ENCODE measurements around the gene SLC7A1. TPM values are rescaled to one million over a fixed set of nuclear protein-coding genes. Genes with fewer than 3 reads are reported as not detected.

The SLC7A1 gene
- total RNA-seq, 3 donors from 2014 or later = 23.8 to 36.0 (median 28.0) TPM

DNA sequence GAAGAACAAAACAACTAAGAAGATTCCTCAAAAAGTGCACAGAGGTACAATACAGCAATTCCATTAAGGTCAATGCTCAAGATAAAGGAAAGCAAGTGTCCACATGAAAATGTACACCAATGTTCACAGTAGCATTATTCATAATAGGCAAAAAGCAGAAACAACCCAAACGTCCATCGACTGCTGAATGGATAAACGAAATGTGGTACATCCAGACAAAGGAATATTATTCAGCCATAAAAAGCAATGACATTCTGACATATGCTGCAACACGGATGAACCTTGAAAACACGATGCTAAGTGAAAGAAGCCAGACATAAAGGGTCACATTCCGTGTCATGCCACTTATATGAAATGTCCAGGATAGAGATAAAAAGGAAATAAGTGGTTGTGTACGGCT is 29.3 kb downstream of the SLC7A1 start:
- intact Hi-C loops (cut with DNase I, micrococcal nuclease) = no loop called here
- H3K36me3 ChIP-seq (ENCODE audit: low read depth) = no peaks in the 10 kb centered on the region
- TF ChIP-seq, protein P1, sequence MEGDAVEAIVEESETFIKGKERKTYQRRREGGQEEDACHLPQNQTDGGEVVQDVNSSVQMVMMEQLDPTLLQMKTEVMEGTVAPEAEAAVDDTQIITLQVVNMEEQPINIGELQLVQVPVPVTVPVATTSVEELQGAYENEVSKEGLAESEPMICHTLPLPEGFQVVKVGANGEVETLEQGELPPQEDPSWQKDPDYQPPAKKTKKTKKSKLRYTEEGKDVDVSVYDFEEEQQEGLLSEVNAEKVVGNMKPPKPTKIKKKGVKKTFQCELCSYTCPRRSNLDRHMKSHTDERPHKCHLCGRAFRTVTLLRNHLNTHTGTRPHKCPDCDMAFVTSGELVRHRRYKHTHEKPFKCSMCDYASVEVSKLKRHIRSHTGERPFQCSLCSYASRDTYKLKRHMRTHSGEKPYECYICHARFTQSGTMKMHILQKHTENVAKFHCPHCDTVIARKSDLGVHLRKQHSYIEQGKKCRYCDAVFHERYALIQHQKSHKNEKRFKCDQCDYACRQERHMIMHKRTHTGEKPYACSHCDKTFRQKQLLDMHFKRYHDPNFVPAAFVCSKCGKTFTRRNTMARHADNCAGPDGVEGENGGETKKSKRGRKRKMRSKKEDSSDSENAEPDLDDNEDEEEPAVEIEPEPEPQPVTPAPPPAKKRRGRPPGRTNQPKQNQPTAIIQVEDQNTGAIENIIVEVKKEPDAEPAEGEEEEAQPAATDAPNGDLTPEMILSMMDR (IDR thresholded peaks at IDR 0.05) = no peak
- no peaks in the 10 kb centered on the region for H3K9me3 ChIP-seq
- H3K4me1 ChIP-seq (ENCODE audit: low read depth) = no peaks in the 10 kb centered on the region
- DNase-seq = no peak
- no peak overlapping the region for H3K4me3 ChIP-seq
- no peak for ATAC-seq

DNA sequence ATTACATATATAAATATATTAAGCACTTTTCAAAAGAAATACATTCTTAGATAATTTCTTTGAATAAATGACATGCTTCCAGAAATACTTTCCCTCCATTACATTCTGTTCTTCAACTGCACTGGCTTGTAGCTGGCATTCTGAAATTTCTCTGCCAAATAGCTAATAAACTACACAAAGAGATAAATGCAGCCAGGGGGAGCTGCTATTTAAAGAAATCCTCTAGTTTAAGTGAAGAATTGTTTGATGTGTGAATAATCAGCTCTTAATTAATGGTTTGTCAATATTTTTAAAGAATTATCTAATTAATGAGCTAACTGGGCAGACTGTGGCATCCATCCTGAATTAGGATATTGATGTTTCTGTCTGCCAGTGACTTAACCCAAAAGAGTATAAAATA is 30.7 kb downstream of the SLC7A1 start:
- Histone ChIP-seq H3K4me3 (no peak overlapping the region), H3K36me3 (ENCODE audit: low read depth) (no peaks in the 10 kb centered on the region), H3K4me1 (ENCODE audit: low read depth) (no peaks in the 10 kb centered on the region), H3K9me3 (no peaks in the 10 kb centered on the region)
- intact Hi-C loops (cut with DNase I, micrococcal nuclease) = no loop called here
- DNase-seq (no peak), ATAC-seq (no peak)
- TF ChIP-seq, protein P1 (IDR thresholded peaks at IDR 0.05) = no peak

DNA sequence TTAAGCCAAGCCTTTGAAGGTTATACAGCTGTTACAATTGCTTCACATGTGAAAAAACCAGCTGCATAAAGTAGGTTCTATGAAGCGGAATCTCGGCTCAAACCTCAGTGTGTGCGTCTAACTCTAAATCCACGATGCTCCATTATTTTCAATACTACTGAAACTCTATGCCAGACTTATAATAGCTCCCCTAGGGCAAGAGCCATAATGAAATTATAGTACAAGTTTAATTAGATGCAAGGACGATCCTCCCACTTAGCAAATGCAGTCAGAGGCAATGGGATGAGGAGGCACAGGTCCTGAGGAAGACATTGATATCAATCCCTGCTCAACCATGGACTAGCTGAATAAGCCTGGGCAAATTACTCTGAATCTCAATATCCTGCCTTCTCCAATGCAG is 31.1 kb downstream of the SLC7A1 start:
- no peaks in the 10 kb centered on the region for H3K4me1 ChIP-seq (ENCODE audit: low read depth)
- intact Hi-C loops (cut with DNase I, micrococcal nuclease) = no loop called here
- H3K9me3 ChIP-seq = no peaks in the 10 kb centered on the region
- TF ChIP-seq, protein P1 (IDR thresholded peaks at IDR 0.05) = no peak
- DNase-seq (no peak), ATAC-seq (no peak)
- no peak overlapping the region for H3K4me3 ChIP-seq
- no peaks in the 10 kb centered on the region for H3K36me3 ChIP-seq (ENCODE audit: low read depth)

DNA sequence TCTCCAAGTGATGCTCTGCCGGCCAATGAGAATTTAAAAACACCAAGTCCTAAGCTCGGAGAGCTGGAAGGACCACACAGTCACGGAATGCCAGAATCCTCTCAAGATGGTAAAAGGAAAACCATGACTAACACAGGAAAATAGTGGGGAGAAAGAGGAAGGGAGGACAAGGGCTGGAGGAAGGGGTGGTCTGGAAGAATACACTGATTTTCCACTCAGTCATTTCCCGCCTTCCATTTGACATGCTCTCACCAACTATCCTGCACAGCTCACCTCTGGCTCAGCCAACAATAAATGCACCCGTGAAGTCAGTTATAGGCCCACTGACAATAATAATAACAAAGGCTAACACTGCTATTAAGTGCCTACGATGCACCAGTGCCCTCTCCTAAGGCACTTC is 31.5 kb downstream of the SLC7A1 start:
- no peaks in the 10 kb centered on the region for H3K4me1 ChIP-seq (ENCODE audit: low read depth)
- H3K9me3 ChIP-seq = no peaks in the 10 kb centered on the region
- intact Hi-C loops (cut with DNase I, micrococcal nuclease) = no loop called here
- no peak overlapping the region for H3K4me3 ChIP-seq
- no peak for DNase-seq
- TF ChIP-seq, protein P1 (IDR thresholded peaks at IDR 0.05) = no peak
- H3K36me3 ChIP-seq (ENCODE audit: low read depth) = no peaks in the 10 kb centered on the region
- ATAC-seq = no peak

DNA sequence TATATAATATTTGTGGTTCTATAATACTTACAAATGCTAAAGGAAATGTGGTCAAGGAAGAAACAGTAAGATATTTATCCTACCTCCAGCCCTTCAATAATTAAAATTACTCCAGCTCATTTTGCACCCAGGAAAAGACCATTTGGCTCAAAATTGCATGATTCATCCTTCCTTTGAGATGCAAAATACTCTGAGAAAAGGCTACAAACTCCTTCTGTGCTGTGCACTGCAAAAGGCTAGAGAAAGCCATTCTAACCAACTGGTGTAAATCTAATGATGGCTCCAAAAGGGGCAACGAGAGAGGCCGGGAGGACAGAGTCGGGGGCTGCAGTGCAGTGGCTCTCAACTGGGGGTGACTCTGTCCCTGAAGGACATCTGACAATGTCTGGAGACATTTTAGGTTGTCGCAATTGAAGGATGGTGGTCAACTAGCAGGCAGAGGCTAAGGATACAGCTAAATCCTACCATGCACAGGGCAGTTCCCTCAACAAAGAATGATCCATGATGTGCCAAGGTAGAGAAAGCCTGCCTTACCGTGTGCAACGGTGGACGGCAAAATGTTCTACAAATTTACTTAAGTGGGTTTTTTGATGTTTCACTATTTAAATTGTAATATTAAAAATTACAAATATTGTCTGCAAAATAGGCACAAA is 32.6 kb downstream of the SLC7A1 start:
- H3K4me3 ChIP-seq = no peak overlapping the region
- H3K4me1 ChIP-seq (ENCODE audit: low read depth) = no peaks in the 10 kb centered on the region
- ATAC-seq (no peak), DNase-seq (no peak)
- H3K36me3 ChIP-seq (ENCODE audit: low read depth) = no peaks in the 10 kb centered on the region
- intact Hi-C loops (cut with DNase I, micrococcal nuclease) = no loop called here
- H3K9me3 ChIP-seq = no peaks in the 10 kb centered on the region
- TF ChIP-seq, protein P1 (IDR thresholded peaks at IDR 0.05) = no peak

DNA sequence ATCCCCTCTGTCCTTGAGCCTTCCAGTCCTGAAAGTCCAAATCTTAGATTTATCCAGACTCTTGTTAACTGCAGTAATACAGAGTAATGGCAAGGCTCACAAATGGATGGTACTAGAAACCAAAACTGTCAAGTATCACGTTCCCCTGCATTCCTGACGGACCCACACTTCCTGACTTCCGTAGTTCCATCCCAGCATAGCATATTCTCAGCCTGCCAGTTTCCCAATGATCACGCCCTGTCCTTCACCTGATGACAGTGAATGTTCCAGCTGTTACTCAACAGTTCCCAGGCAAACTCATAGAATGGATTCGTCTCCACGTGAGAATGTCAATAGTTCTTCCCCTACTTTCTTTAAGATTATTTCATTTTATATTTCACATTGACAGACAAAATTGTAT is 33.6 kb downstream of the SLC7A1 start:
- DNase-seq (no peak), ATAC-seq (peak; percentile 11)
- Histone ChIP-seq H3K4me3 (no peak overlapping the region), H3K36me3 (ENCODE audit: low read depth) (no peaks in the 10 kb centered on the region), H3K4me1 (ENCODE audit: low read depth) (no peaks in the 10 kb centered on the region), H3K9me3 (no peaks in the 10 kb centered on the region)
- intact Hi-C loops (cut with DNase I, micrococcal nuclease) = no loop called here
- TF ChIP-seq, protein P1 (IDR thresholded peaks at IDR 0.05) = no peak
